ENCODE measurements around the gene RNF5. TPM values are rescaled to one million over a fixed set of nuclear protein-coding genes. Genes with fewer than 3 reads are reported as not detected.

RNF5 gene
- total and polyA plus RNA-seq, 9 of the 15 experiments (the other 6 are each of a cell fraction or from before 2014, with no cell fraction given) = 62.2 to 245 (median 129) TPM

DNA sequence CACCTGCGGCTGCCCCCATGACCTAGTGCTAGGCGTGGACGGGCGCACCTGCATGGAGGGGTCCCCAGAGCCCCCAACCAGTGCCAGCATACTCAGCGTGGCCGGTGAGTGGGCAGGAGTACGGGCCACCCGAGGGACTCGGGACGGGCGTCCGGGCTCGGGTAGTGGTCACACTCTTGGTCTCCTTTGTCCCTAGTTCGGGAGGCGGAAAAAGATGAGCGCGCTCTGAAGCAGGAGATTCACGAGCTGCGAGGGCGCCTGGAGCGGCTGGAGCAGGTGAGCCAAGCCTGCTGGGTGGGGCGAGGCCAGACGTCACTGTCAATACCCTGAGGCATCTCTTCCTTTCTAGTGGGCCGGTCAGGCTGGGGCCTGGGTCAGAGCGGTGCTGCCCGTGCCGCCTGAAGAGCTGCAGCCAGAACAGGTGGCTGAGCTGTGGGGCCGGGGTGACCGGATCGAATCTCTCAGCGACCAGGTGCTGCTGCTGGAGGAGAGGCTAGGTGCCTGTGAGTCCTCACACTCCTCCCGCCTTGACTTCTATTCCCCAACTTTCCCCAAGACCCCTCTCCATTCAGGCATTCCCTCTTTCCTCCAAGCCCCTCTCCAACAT lies 10.9 kb upstream of the RNF5 start (continued):
- TF ChIP-seq, protein P1, sequence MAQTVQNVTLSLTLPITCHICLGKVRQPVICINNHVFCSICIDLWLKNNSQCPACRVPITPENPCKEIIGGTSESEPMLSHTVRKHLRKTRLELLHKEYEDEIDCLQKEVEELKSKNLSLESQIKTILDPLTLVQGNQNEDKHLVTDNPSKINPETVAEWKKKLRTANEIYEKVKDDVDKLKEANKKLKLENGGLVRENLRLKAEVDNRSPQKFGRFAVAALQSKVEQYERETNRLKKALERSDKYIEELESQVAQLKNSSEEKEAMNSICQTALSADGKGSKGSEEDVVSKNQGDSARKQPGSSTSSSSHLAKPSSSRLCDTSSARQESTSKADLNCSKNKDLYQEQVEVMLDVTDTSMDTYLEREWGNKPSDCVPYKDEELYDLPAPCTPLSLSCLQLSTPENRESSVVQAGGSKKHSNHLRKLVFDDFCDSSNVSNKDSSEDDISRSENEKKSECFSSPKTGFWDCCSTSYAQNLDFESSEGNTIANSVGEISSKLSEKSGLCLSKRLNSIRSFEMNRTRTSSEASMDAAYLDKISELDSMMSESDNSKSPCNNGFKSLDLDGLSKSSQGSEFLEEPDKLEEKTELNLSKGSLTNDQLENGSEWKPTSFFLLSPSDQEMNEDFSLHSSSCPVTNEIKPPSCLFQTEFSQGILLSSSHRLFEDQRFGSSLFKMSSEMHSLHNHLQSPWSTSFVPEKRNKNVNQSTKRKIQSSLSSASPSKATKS (CRISPR knock-in tag; IDR thresholded peaks at IDR 0.05) = no peak
- TF ChIP-seq ZNF79 (CRISPR knock-in tag; IDR thresholded peaks at IDR 0.05; ENCODE audit: low read depth) (no peak), POLR2AphosphoS2 (IDR thresholded peaks at IDR 0.05; ENCODE audit: low read length) (no peak), BRF2 (IDR thresholded peaks at IDR 0.05; ENCODE audit: borderline replicate concordance, insufficient read depth, insufficient read length) (no peak), RBM14 (IDR thresholded peaks at IDR 0.05; ENCODE audit: borderline replicate concordance, insufficient read depth, low read depth, low read length) (peak; percentile 89; the same call in 1 of the 2 replicates), EP400 (IDR thresholded peaks at IDR 0.05) (no peak), ZNF696 (CRISPR knock-in tag; conservative IDR thresholded peaks at IDR 0.05) (no peak), ZNF133 (CRISPR knock-in tag; IDR thresholded peaks at IDR 0.05) (no peak), MXD1 (CRISPR knock-in tag; IDR thresholded peaks at IDR 0.05; ENCODE audit: borderline replicate concordance, poor library complexity, severe bottlenecking) (no peak), ZNF347 (CRISPR knock-in tag; IDR thresholded peaks at IDR 0.05; ENCODE audit: low read depth) (no peak), E2F5 (CRISPR knock-in tag; IDR thresholded peaks at IDR 0.05) (no peak), FOXP1 (CRISPR knock-in tag; IDR thresholded peaks at IDR 0.05) (0 out of 2 replicates have a peak, but pooled peaks have one; percentile 8), FOXA3 (CRISPR knock-in tag; conservative IDR thresholded peaks at IDR 0.05 in 1 of 2, IDR thresholded peaks at IDR 0.05 in 1 of 2) (peak in 1 of 2 experiments; percentile 67; a peak in 1 of 4 replicates), PCBP1 (IDR thresholded peaks at IDR 0.05; ENCODE audit: low read depth, low read length, poor library complexity, severe bottlenecking) (no peak), LCOR (CRISPR knock-in tag; IDR thresholded peaks at IDR 0.05) (0 out of 2 replicates have a peak, but pooled peaks have one; percentile 3), KLF13 (tag; IDR thresholded peaks at IDR 0.05; ENCODE audit: borderline replicate concordance, low read depth) (no peak), TSHZ1 (CRISPR knock-in tag; IDR thresholded peaks at IDR 0.05) (no peak), SMARCA5 (IDR thresholded peaks at IDR 0.05) (0 out of 2 replicates have a peak, but pooled peaks have one; percentile 36), C11orf30 (IDR thresholded peaks at IDR 0.05; ENCODE audit: low read depth) (no peak)

Measured in K562 (cell line).